Tibial nerve (tissue), 4 donors: Measurements from ENCODE around the gene TNIP2.

Experiments
- EP300 ChIP-seq, 2 donors: sonication (generic); formaldehyde crosslinking; IDR thresholded peaks; one replicate each; pipeline ENCODE4 v1.6.1; 2017; ENCODE audit warnings: antibody characterized with exemption in 2 of 2, mild to moderate bottlenecking in 1 of 2
- TF ChIP-seq, protein P1 (sequence below), 5 experiments: fragments of 200-600 bp in 3 of 5; fragments of 450-650 bp in 2 of 5; sonication (generic) in 3 of 5; IDR thresholded peaks; one replicate each; pipeline ENCODE4 v1.5.1; 2016 to 2019; ENCODE audit warnings: antibody characterized with exemption in 5 of 5, mild to moderate bottlenecking in 3 of 5, moderate library complexity in 2 of 5

DNA sequence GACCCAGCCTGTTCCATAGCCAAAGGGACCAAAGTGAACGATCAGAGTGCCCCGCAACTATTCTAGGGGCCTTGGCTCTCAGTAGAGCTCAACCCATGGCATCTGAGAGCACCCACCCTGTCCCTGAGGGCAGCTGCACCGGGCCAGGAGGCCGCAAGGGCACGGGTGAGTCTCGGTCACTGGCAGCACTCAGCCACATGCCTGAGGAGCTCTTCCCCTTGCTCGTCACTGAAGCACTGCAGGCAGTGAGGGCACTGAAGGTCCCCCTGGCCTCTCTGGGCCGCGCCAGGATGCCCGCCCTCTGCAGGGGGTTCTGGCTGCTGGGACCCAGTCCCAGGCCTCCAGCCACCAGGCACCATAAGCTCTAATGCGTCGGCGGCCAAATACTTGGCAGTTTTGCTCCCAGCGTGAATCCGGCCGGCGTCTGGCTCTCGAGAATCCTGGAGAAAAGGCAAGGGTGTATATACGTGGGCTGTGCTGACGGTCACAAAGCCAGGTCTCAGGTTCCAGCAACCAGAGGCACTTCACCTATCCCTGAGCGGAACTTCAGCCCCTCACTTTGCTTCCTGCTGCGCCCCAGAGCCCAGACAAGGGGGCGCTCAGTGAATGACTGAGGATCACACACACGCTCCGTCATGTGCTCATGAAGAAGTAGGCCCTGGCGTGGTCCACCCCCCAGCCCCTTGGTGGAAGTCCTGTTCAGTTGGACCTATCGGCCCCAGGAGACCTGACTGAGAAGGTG lies 13.9 kb downstream of the TNIP2 start:
- TF ChIP-seq, protein P1, sequence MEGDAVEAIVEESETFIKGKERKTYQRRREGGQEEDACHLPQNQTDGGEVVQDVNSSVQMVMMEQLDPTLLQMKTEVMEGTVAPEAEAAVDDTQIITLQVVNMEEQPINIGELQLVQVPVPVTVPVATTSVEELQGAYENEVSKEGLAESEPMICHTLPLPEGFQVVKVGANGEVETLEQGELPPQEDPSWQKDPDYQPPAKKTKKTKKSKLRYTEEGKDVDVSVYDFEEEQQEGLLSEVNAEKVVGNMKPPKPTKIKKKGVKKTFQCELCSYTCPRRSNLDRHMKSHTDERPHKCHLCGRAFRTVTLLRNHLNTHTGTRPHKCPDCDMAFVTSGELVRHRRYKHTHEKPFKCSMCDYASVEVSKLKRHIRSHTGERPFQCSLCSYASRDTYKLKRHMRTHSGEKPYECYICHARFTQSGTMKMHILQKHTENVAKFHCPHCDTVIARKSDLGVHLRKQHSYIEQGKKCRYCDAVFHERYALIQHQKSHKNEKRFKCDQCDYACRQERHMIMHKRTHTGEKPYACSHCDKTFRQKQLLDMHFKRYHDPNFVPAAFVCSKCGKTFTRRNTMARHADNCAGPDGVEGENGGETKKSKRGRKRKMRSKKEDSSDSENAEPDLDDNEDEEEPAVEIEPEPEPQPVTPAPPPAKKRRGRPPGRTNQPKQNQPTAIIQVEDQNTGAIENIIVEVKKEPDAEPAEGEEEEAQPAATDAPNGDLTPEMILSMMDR (IDR thresholded peaks at IDR 0.05), result no peak
- TF ChIP-seq EP300 (IDR thresholded peaks at IDR 0.05), result no peak
